GM12878 (cell line): ENCODE measurements around the gene UBE2L6. TPM values are rescaled to one million over a fixed set of nuclear protein-coding genes. Genes with fewer than 3 reads are reported as not detected.

Source experiments
- ATF3 ChIP-seq: IDR thresholded peaks from 2 replicates; pipeline ENCODE4 v1.6.1; 2011; ENCODE audit warnings: low read depth, mild to moderate bottlenecking, low read length, moderate library complexity, borderline replicate concordance; ENCODE audit errors: extremely low read depth
- BHLHE40 ChIP-seq, 2 experiments: fragments of 450-650 bp in 1 of 2; IDR thresholded peaks; 2 replicates each; pipeline ENCODE4 v1.6.1; 2011 to 2017; ENCODE audit warnings: low read depth in 2 of 2, borderline replicate concordance in 1 of 2, improper control_type of control experiment in 1 of 2, low read length in 1 of 2, mild to moderate bottlenecking in 1 of 2
- E2F8 ChIP-seq: fragments of 450-650 bp; IDR thresholded peaks from 2 replicates; pipeline ENCODE4 v1.6.1; 2018; ENCODE audit warnings: mild to moderate bottlenecking, low read depth, moderate library complexity; ENCODE audit not compliant: partially characterized antibody
- ELK1 ChIP-seq: IDR thresholded peaks from 2 replicates; pipeline ENCODE4 v1.6.1; 2012; ENCODE audit warnings: low read depth, low read length, improper control_type of control experiment
- EP300 ChIP-seq, 2 experiments: fragments of 150-350 bp in 1 of 2; IDR thresholded peaks; 2 replicates each; pipeline ENCODE4 v1.6.1; 2011 to 2012; ENCODE audit warnings: low read depth in 2 of 2, low read length in 2 of 2, borderline replicate concordance in 1 of 2, improper control_type of control experiment in 1 of 2, inconsistent platforms in 1 of 2; ENCODE audit not compliant: control insufficient read depth in 1 of 2
- FOS ChIP-seq: IDR thresholded peaks from 3 replicates; pipeline ENCODE4 v1.6.1; 2011; ENCODE audit warnings: borderline replicate concordance; ENCODE audit not compliant: insufficient read length; ENCODE audit errors: extremely low read depth
- HCFC1 ChIP-seq: fragments of 150-350 bp; IDR thresholded peaks from 2 replicates; pipeline ENCODE4 v1.6.1; 2014; ENCODE audit warnings: low read length
- HSF1 ChIP-seq: fragments of 150-350 bp; IDR thresholded peaks from 2 replicates; pipeline ENCODE4 v1.6.1; 2014; ENCODE audit warnings: mild to moderate bottlenecking, low read depth, low read length
- JUNB ChIP-seq: IDR thresholded peaks from 2 replicates; pipeline ENCODE4 v1.6.1; 2016; ENCODE audit warnings: antibody characterized with exemption, mild to moderate bottlenecking
- LARP7 ChIP-seq: fragments of 450-650 bp; IDR thresholded peaks from 2 replicates; pipeline ENCODE4 v1.6.1; 2017; ENCODE audit warnings: mild to moderate bottlenecking
- MEF2B ChIP-seq: fragments of 450-650 bp; IDR thresholded peaks from 2 replicates; pipeline ENCODE4 v1.6.1; 2018; ENCODE audit warnings: mild to moderate bottlenecking, moderate library complexity; ENCODE audit not compliant: partially characterized antibody, poor library complexity, severe bottlenecking
- MYB ChIP-seq: fragments of 150-350 bp; IDR thresholded peaks from 2 replicates; pipeline ENCODE4 v1.6.1; 2014; ENCODE audit warnings: mild to moderate bottlenecking, low read depth, low read length, borderline replicate concordance
- NFYA ChIP-seq: IDR thresholded peaks from 2 replicates; pipeline ENCODE4 v1.6.1; 2011; ENCODE audit warnings: low read depth, mild to moderate bottlenecking, low read length, improper control_type of control experiment, borderline replicate concordance
- POLR2A ChIP-seq: IDR thresholded peaks from 2 replicates; pipeline ENCODE4 v1.6.1; 2011; ENCODE audit warnings: low read depth, mild to moderate bottlenecking, low read length
- POLR2AphosphoS5 ChIP-seq: IDR thresholded peaks from 2 replicates; pipeline ENCODE4 v1.6.1; 2011; ENCODE audit warnings: mild to moderate bottlenecking, low read length, inconsistent platforms
- RCOR1 ChIP-seq: conservative IDR thresholded peaks from 2 replicates; pipeline ENCODE4 v1.6.1; 2012; ENCODE audit warnings: low read depth, low read length, improper control_type of control experiment
- RELB ChIP-seq: fragments of 450-650 bp; IDR thresholded peaks from 2 replicates; pipeline ENCODE4 v1.6.1; 2017; ENCODE audit warnings: low read depth, mild to moderate bottlenecking, moderate library complexity
- RFX5 ChIP-seq: IDR thresholded peaks from 2 replicates; pipeline ENCODE4 v1.6.1; 2011; ENCODE audit warnings: low read depth, low read length, improper control_type of control experiment
- SMARCA5 ChIP-seq: fragments of 450-650 bp; IDR thresholded peaks from 2 replicates; pipeline ENCODE4 v1.6.1; 2017; ENCODE audit warnings: mild to moderate bottlenecking
- SPI1 ChIP-seq: IDR thresholded peaks from 2 replicates; pipeline ENCODE4 v1.6.1; 2011; ENCODE audit warnings: low read depth, mild to moderate bottlenecking, low read length, moderate library complexity, borderline replicate concordance; ENCODE audit not compliant: insufficient read depth
- STAT3 ChIP-seq: IDR thresholded peaks from 2 replicates; pipeline ENCODE4 v1.6.1; 2011; ENCODE audit warnings: low read depth, low read length, improper control_type of control experiment
- TARDBP ChIP-seq: IDR thresholded peaks from 2 replicates; pipeline ENCODE4 v1.6.1; 2016; ENCODE audit warnings: borderline replicate concordance
- YY1 ChIP-seq: IDR thresholded peaks from 2 replicates; pipeline ENCODE4 v1.6.1; 2011; ENCODE audit warnings: low read depth, mild to moderate bottlenecking, low read length
- ZZZ3 ChIP-seq: IDR thresholded peaks from 2 replicates; pipeline ENCODE4 v1.6.1; 2011; ENCODE audit warnings: low read depth; ENCODE audit not compliant: control insufficient read depth, insufficient read length
- polyA plus RNA-seq, 11 experiments: library from polyadenylated mRNA; depleted of rRNA in 4 of 11; unstranded in 6 of 11; stranded (reverse) in 5 of 11; fragments of >200 nt; fragmentation: Nextera tagmentation in 4 of 11; fragmentation: Illumina TruSeq in 1 of 11; extraction: Ambion mirVana in 4 of 11; extraction: Trizol in 1 of 11; gene quantifications; 1 replicate in 1 of 11; 2 replicates in 10 of 11; pipeline versions ENCODE4 v1.2.1 to v1.2.3, GENCODE V29; 2011 to 2016; ENCODE audit warnings: inconsistent platforms in 2 of 11, missing spikeins in 2 of 11, low read depth in 1 of 11
- total RNA-seq, 4 experiments: library from RNA; depleted of rRNA in 3 of 4; stranded (reverse); fragments of >200 nt in 3 of 4; fragmentation: Illumina TruSeq in 1 of 4; extraction: Trizol in 1 of 4; gene quantifications; 2 replicates each; pipeline versions ENCODE4 v1.2.1 to v1.2.3, GENCODE V29; 2013 to 2021

UBE2L6 gene
- total and polyA plus RNA-seq, 10 of the 15 experiments (the other 5 are each of a cell fraction or from before 2014, with no cell fraction given): 114 to 295 (median 173) TPM

- TF ChIP-seq NFYA (no peak), ZZZ3 (no peak), E2F8 (no peak), EP300 (IDR thresholded peaks at IDR 0.05; ENCODE audit: borderline replicate concordance in 1 of 2, control insufficient read depth in 1 of 2, low read depth in 2 of 2, low read length in 2 of 2) (no peak; a peak in 1 of 4 replicates), LARP7 (peak; percentile 23; the same call in 1 of the 2 replicates), MEF2B (peak; percentile 86), YY1 (no peak), MYB (no peak), STAT3 (no peak), ELK1 (no peak), BHLHE40 (IDR thresholded peaks at IDR 0.05; ENCODE audit: borderline replicate concordance in 1 of 2, low read depth in 2 of 2, low read length in 1 of 2) (peak in 1 of 2 experiments; percentile 49; a peak in 2 of 4 replicates), HCFC1 (no peak), TARDBP (no peak), SPI1 (peak; percentile 84), FOS (no peak), ATF3 (no peak), POLR2AphosphoS5 (no peak), RELB (no peak), RFX5 (no peak), POLR2A (no peak), HSF1 (no peak), RCOR1 (no peak), SMARCA5 (no peak), JUNB (no peak)
Observed at GRCh38 chr11:57547854-57548377, 19.6 kb downstream of the UBE2L6 start (continued).
